ENCODE data around the gene ACAN.

ACAN gene

DNA sequence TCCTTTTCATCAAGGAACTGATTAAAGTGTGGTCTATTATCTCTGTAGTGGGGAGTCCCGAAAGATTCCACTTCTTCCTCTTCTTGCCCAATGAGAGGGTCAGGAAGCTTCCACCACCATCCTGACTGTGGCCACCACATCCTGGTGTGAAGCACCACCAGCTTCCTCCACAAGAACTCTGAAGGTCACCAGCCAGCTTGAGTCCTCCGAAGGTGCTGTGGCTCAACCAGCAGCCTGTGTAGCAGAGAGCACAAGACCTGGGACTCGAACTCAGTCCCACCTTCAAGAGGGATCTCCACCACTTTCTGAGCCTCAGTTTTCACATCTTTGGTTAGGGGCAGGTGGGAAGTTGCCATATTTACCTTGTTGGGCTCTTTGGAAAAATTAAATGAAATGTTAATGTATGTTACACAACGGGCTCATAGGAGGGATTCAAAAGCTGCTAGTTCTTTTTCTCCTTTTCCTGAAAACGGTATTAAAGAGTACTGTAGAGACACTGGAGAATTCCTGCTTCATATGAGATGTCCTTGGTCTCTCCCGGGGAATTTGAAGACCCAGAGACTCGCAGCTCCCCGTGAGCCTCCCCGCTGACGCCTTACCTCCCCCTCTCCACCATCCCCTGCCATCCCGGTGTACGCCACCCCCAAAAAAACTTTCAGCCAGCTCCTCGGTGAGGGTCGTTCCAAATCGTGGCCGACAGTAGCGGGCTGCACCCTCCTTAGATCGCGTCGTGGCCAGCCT, 816 bp upstream of the ACAN start:
- no peak for DNase-seq

DNA sequence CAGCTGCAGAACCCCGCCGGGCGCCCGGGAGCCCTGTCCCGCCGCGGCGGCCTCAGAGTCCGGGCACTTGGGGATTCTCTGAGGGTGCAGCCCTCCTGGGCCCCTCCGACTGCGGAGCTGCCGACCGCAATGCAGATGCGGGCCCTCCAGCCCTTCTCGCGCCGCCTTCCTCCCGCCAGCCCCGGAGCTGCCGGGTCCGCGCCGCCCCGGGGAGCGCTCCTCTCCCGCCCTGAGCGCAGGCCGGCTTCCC, 320 bp upstream of the ACAN start:
- DNase-seq: no peak

DNA sequence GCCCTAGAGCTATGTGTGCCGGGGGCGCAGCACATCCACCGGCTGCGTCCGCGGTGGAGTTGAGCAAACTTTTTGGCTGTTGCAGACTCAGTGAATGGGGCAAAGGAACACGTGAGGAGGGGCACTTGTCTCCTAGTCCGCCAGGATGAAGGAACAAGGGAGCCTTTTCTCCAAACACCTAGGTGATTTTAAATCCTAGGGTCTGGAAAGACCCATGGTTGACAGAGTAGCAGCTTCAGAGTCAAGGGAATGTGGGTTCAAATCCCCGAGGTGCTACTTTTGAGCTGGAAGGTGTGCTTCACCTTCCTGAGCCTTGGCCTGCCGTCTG, 648 bp downstream of the ACAN start:
- DNase-seq: no peak

DNA sequence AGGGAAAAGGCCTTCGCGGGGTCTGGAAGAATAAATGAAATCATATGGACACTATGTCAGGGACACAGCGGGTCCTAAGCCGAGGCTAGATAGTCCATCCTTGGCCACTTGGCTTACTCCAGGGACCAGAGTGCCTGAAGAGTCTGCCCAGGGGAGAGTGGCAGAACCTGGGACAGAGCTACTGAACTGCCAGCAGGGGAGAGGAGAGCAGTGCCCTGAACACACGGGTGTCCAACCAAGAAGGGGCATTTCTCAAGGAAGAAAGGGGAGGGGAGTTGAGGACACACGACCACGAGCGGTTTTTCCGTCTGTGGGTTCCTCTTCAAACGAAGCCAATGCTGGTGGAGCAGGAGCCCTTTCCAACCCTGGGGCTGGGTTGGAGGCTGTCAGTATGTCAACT, 1.0 kb downstream of the ACAN start:
- DNase-seq: no peak

DNA sequence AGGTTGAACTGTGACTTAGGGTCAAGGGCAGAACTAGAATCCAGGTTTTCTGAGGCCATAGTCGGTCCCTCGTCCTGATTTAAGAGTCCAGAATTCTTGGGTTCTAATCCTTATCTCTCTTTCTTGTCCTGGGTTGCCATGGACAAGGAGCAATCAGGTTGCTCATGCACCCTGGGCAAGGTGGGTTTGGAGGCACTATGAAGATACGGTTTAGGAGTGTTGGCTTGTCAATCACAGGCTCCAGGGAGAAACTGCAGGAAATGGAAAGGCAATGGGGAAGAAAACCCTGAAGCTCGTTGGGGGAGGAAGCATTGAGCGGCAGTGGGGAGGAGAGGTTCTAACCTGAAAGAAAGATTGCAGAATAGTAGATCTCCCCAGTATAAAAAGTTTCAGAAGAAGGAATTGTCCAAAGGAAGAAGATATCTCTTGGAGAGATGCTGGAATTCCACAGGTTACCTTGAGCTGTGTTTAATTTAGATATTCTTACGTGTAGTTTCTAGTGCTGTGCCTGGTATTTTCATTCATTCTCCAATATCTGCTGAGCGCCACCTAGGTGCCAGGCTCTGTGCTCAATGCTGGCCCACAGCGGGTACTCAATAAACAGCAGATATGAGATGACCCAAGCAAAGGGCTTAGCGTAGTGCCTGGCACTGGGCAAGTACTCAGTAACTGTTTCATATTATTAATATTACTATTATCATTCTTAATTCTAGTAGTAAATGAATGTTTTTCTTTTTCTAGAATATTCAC, 2.0 kb downstream of the ACAN start:
- no peak for DNase-seq

DNA sequence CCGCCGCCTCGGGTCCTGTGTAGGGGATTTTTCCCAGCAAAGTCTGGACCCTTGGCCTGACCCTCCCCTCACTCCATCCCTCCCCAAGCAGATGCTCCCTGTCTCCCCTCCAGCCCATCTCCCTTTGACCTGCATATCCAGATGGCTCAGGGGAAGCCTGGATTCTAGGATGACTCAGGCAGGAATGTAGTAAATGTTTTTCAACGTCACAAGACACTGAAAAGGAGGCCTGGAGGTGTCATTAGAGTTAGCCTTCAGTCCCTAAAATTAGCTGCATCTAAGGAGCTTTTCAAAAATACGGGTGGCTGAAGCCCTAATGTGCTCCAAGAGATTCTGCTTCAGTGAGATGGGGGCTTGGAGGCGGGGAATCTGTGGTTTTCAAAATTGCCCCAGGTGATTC, 7.2 kb downstream of the ACAN start:
- no peak for DNase-seq

DNA sequence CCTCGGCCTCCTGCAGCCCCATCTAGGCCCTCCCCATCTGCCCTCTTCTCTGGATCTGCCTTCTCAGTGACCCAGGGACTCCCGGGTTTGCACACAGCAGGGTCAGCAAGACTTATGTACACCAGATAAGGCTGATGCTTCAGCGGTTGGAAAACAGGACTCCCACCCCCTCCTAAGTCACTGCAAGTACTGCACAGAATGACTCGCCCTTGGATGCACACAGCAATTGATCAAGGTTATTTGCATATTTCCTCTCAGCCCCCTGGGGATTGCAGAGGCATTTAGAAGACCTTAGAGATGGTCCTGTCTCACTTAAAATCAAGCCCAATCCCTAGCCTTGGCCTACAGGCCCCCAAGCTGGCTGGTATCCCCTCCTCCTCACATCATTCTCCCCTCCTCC, 8.9 kb downstream of the ACAN start:
- DNase-seq: no peak

DNA sequence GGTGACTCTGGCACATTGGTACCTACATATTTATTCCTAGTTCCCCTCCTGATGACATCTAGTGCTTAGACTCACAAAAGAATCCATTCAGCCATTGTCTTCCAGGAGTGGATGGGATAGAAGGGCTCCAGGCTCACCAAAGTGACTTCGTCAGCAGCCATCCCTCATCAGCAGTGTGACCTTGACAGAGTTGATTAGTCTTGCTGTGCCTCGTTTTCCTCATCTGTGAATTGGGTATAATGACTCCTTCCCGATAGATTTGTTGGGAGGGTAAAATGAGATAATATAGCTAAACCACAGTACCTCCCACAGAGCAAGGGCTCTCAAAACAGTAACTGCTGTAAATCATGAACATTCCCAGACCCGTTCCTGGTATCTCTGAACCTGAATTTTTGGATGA, 10.7 kb downstream of the ACAN start:
- no peak for DNase-seq

DNA sequence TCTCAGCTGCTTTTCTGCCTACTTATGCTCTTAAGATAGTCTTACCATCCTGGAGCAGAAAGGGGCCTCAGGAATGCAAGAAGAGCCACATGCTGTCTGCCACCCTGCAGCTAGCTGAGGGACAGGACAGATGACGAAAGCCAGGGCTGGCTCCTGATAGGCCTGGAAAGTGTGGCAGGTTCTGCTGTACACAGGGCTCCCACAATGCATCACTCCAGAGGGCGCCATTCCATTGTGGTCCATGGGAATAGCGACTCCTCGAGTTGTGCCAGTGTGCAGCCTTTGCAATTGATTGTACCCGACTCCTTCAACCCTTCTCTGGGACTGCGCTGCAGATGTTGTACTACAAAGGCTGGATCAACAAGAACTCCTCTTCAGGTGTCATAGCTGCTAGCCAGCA, 11.2 kb downstream of the ACAN start:
- DNase-seq: no peak

DNA sequence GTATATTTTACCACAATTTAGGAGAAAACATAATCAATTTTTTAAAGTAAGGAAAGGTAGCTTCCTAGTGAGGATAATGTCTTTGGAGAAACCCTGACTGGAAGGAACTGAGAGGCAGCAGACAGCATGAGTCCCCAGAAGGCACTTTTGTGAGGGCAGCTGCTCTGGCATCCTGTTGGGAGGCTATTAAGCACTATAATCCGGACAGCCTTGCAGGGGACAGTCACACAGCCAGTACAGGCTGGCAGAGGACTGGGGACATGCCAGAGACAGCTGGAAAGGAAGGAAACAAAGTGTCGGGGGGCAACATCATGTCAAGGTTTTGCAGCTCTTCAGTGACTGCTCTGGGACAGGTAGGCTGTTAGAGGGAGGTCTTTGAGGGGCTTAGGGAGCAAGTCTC, 15.7 kb downstream of the ACAN start:
- DNase-seq: no peak

DNA sequence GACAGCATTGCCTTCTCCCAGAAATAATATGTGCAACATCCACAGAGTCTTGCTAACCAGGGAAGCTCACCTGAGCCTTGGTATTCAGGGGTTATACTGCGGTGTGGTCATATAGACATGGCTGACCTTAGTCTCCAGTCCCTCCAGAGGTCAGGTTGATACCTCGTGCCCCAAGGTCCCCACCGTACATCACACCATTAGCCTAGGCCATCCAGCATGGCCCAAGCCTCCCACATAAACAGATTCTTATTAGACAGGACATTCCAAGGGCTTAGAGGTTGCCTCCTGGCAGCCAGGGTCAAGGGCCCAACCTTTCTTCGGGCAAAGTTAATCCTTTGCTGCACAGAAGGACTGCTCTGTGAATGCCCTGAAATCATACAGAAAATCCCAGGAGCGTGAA, 18.8 kb downstream of the ACAN start:
- DNase-seq: no peak

DNA sequence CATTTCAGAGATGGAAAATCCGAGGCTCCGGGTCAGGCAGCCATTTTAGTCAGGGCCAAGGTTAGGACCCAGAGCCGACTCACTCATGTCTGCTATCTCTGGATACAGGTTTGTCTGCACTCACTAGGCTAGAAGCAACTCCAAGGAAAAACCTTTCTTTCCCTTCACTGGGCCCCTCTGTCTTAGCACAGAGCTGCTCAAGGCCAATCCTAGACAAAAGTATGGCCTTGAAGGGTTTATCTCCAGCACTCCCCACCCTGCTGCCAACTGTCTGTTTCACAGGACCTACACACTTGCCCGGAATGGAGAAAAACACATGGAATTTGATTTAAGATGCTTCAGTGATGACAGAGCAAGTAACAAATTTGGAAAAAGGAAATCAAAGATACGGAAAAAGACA, 25.6 kb downstream of the ACAN start:
- no peak for DNase-seq

DNA sequence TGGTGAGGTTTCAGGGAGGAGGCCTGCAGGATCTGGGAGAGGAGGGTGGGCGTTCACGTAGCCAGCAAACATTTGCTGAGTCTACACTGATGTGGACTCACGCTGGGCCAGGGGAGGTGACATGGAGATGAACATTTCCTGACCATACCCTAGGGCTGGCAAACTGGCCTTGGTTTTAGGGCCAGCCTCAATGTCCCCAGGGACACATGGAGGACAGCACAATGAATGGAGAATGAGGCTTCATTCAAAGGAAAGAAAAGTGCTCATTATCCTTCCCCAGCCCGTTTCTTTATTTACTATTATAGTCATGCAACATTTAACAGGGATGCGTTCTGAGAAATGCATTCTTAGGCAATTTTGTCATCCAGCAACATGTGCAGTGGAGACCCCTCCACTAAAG, 26.8 kb downstream of the ACAN start:
- no peak for DNase-seq

DNA sequence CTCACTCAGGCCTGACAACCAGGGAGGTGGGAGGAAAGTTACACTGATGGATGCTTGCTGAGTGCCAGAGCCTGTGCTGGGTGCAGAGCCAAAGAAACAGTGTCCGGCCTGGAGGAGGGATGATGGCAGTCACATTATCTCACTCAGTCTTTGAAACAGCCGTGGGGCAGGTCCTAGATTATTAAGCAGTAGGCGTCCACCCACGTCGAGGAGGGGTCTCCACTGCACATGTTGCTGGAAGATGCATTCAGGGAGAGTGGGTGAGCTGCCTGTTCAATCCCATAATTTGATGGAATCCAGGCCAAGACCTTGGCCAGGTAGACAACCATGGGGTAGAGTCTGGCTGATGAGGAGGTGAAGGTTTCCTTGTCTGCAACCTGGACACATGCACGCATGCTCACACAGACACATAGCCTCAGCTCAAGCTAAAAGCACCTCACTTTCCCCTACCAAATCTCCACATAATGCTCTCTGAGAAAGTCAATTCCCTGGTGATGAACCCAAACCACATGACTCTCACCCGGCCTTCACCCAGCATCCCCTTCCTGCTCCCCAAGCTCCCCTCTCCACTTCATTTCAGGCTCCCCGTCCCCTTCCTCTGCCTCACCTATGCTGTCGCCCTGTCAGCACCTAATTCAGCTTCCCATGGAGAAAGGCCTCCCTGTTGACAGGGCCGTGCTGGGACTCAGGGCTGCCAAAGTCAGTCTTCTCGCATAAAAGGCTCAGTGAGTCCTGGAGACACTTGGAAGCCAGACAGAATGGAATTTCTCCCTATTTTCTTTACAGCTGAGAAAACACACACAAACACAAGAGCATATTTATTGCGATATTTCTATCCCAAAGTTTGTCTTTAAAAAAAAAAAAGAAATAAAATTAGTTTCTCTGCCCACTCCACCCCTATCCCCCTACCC, 29.8 kb downstream of the ACAN start:
- no peak for DNase-seq

DNA sequence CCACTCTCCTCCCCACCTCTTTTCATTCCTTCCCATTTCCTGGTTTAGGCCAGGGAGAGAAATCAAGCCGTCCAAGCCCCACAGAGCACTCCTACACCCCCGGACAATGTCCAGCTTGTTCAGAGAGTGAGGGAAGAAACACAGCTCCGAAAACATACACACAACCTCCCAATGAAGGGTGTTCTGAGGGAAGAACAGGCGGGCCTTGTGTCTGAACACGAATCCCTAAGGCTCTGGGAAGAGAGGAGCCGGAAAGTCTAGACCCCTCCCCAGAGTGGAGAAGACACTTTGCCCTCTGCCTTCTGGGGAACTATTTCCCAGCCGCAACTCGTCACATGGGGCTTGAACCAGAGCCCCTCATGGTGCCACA, 30.5 kb downstream of the ACAN start:
- DNase-seq: no peak

DNA sequence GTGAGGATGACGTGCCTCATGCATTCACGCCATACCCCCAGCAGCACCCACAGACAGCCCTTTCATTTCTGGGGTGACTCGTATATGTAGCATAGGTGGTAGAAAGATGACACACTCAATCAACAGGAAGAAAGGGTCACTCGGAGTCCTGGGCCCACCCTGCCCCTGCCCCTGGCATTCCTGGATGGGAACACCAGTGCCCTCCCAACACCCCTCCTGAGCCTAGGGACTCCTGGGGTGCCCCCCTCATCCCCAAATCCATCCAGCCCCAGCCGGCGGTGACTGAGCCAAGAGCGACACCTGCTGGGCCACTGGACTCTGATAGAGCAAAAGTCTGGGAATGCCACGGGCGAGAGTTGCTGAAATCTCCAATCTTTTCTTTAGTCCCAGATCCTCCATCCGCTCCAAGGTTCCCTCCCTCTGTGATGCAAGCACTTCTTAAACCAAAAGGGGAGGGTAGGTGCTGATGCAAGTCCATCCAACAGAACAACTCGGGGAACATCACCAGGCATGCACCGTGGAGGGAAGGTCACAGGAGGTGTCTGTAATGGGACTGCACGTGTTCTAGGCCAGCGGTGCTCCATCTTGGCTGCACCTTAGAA, 31.1 kb downstream of the ACAN start:
- no peak for DNase-seq

DNA sequence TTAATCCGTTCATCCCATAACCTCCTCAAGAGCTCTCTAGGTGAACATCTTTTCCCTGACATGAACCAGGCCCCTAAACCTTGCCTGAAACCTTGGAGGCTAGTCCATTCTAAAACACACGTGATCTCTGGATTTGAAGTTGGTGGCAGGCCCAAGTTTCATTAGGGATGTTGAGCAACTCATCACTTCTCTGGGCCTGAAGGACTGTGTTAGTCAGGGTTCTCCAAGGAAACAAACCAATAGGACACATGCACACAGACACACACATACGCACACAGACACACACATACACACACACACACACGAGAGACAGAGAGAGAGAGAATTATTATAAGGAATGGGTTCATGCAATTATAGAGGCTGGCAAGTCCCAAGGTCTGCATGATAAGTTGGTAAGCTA, 31.9 kb downstream of the ACAN start:
- no peak for DNase-seq

DNA sequence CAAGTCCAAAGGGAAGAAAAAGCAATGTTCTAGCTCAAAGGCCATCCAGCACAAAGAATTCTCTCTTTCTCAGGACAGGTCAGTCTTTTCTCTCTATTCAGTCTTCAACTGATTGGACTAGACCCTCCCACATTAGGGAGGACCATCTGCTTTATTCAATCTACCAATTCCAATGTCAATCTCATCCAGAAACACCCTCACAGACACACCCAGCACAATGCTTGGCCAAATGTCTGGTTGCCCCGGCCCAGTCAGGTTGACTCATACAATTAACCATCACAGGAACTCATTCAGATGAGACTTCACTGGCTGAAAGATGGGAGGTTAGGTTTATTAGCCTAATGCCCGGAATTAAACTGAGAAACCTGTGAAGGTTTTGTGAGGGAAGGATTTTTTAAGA, 32.4 kb downstream of the ACAN start:
- DNase-seq: no peak

DNA sequence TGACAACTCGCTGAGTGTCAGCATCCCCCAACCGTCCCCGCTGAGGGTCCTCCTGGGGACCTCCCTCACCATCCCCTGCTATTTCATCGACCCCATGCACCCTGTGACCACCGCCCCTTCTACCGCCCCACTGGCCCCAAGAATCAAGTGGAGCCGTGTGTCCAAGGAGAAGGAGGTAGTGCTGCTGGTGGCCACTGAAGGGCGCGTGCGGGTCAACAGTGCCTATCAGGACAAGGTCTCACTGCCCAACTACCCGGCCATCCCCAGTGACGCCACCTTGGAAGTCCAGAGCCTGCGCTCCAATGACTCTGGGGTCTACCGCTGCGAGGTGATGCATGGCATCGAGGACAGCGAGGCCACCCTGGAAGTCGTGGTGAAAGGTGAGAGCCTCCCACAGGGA, 35.4 kb downstream of the ACAN start:
- DNase-seq: no peak

DNA sequence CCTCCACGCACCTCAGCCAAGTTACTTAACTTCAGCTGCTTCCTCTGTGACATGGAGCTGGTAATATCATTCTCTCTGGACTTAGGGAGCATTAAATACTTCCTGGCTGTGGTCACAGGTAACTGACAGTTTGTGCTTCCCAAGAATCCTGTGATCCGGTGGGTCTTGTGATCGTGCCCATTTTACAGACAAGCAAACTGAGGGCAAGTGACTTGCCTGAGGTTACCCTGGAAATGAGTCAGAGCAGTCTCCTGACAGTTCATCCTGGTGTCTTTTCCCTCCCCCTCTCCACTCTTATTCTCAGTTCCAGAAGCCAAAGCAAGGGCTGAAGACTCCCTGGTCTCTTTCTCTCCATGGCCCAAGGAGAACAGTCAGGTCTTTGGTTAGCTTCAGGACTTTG, 35.9 kb downstream of the ACAN start:
- no peak for DNase-seq

DNA sequence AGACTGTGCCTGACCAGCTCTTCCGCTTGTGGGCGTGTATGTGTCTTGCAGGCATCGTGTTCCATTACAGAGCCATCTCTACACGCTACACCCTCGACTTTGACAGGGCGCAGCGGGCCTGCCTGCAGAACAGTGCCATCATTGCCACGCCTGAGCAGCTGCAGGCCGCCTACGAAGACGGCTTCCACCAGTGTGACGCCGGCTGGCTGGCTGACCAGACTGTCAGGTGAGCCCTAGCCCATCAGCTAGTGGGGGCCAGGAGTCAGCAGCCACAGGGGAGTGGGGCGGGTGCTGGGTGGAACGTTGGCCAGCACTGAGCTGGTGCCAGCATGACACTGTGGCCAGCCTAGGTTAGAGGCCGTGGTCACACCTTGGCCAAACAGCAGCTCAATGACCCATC, 36.7 kb downstream of the ACAN start:
- DNase-seq: no peak

DNA sequence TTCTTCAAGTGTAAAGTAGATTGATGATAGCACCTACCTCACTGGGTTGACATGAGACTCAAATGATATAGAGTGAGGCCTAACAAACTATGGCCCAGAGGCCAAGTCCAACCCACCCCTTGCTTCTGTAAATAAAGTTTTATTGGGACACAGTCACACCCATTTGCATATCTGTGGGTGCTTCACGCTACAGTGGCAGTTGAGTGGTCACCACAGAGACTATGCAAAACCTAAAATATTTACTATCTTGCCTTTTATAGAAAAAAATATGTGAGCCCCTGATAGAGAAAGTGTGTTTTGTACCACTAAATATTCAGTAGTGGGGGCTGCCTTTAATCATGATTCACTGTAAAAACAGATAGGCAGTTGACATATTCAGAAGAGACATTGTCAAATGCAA, 38.0 kb downstream of the ACAN start:
- DNase-seq: no peak

DNA sequence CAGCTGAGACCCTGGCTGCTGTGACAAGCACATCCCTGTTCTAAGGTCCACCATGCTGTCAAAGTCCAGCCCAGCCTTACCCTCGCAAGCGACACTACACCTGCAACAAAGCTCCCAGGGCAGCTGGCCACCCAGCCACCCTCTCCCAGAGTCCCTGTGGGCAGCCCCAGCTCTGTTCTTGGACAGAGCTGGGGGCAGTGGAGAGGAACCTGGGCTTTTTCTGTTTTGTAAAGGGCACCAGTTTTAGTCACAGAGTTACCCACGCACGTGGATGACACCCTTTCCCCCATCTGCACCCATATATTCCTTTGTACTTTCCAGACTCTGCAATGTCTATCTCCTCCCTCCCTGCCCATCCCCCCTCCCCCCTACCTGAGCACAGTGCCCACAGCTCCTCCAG, 38.9 kb downstream of the ACAN start:
- DNase-seq: no peak

DNA sequence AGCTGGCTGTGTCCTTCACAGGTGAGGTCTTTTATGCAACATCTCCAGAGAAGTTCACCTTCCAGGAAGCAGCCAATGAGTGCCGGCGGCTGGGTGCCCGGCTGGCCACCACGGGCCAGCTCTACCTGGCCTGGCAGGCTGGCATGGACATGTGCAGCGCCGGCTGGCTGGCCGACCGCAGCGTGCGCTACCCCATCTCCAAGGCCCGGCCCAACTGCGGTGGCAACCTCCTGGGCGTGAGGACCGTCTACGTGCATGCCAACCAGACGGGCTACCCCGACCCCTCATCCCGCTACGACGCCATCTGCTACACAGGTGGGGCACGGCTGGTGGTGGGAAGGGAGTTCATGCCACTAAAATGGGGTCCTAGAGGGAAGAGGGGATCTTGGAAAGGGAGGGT, 40.1 kb downstream of the ACAN start:
- DNase-seq: no peak

Data from stimulated activated CD4-positive, alpha-beta T cell treated with anti-CD3 and anti-CD28 coated beads, Interleukin-1b, Interleukin-23, amount 100 ng/mL, for 48 hours (primary cell).